Panc1 (cell line): ENCODE results near the gene C15orf39. TPM values are rescaled to one million over a fixed set of nuclear protein-coding genes. Genes with fewer than 3 reads are reported as not detected.

Source experiments
- ATAC-seq: fragments of 200-7000 bp; cut with Tn5 transposase; 2 replicates; pipeline ENCODE4 v1.9.1; 2020; ENCODE audit warnings: mild to moderate bottlenecking, moderate library complexity
- BruUV-seq: library from RNA; stranded (reverse); fragments of 400-500 nt; replicated peaks from 2 replicates; lab custom pipeline; 2021; lab: Mats Ljungman, UMichigan
- CTCF ChIA-PET: fragments of 300-600 bp; sonication (Branson Sonifier 250); formaldehyde crosslinking; loops from one replicate; lab custom pipeline; 2022; ENCODE audit warnings: antibody characterized with exemption; lab: Charles Lee
- POLR2A ChIA-PET: fragments of 300-600 bp; sonication (Branson Sonifier 250); formaldehyde crosslinking; loops from one replicate; lab custom pipeline; 2022; ENCODE audit warnings: antibody characterized with exemption; lab: Charles Lee
- DNase-seq: peaks from one replicate; pipeline ENCODE4 v3.0.0-alpha.2; 2010; ENCODE audit warnings: low read depth, low spot score
- H3K27ac ChIP-seq: 2 replicates; pipeline ENCODE4 v1.5.1; 2011; ENCODE audit warnings: mild to moderate bottlenecking, low read length, inconsistent platforms
- H3K27me3 ChIP-seq: fragments of 200-500 bp; sonication (Bioruptor generic); 2 replicates; pipeline ENCODE4 v1.6.0; 2014; ENCODE audit warnings: low read length, inconsistent platforms; ENCODE audit not compliant: control insufficient read depth, insufficient read depth
- H3K36me3 ChIP-seq: fragments of 200-500 bp; sonication (Bioruptor generic); 2 replicates; pipeline ENCODE4 v1.5.1; 2014; ENCODE audit warnings: inconsistent platforms, mild to moderate bottlenecking, low read length, moderate library complexity; ENCODE audit not compliant: control insufficient read depth, insufficient read depth
- H3K4me1 ChIP-seq: 2 replicates; pipeline ENCODE4 v1.5.1; 2011; ENCODE audit warnings: inconsistent platforms, mild to moderate bottlenecking, low read length, moderate library complexity; ENCODE audit not compliant: control insufficient read depth, insufficient read depth
- H3K4me3 ChIP-seq, 2 experiments: 2 replicates each; pipeline ENCODE4 v1.5.1; 2011 to 2012; ENCODE audit warnings: low read depth in 2 of 2, low read length in 2 of 2, mild to moderate bottlenecking in 2 of 2, inconsistent platforms in 1 of 2, moderate library complexity in 1 of 2
- H3K9me3 ChIP-seq: fragments of 200-500 bp; sonication (Bioruptor generic); 2 replicates; pipeline ENCODE4 v1.5.1; 2014; ENCODE audit warnings: low read depth, mild to moderate bottlenecking, inconsistent platforms, low read length, moderate library complexity; ENCODE audit not compliant: control insufficient read depth, insufficient read depth
- CTCF ChIP-seq: fragments of 450-650 bp; IDR thresholded peaks from 2 replicates; pipeline ENCODE4 v1.5.1; 2017; ENCODE audit warnings: mild to moderate bottlenecking
- POLR2AphosphoS5 ChIP-seq: IDR thresholded peaks from 2 replicates; pipeline ENCODE4 v1.6.1; 2012; ENCODE audit warnings: mild to moderate bottlenecking, low read depth, low read length, moderate library complexity
- REST ChIP-seq, 2 experiments: IDR thresholded peaks; 2 replicates each; pipeline ENCODE4 v1.6.1; 2011 to 2012; ENCODE audit warnings: low read depth in 2 of 2, control low read depth in 1 of 2, low read length in 1 of 2, mild to moderate bottlenecking in 1 of 2, moderate library complexity in 1 of 2; ENCODE audit not compliant: insufficient read depth in 1 of 2
- SIN3A ChIP-seq: IDR thresholded peaks from 2 replicates; pipeline ENCODE4 v1.6.1; 2012; ENCODE audit warnings: low read depth, mild to moderate bottlenecking, low read length, moderate library complexity, borderline replicate concordance; ENCODE audit not compliant: insufficient read depth
- TCF7L2 ChIP-seq: IDR thresholded peaks from 2 replicates; pipeline ENCODE4 v1.6.1; 2011; ENCODE audit warnings: mild to moderate bottlenecking, low read depth, low read length, inconsistent platforms
- in situ Hi-C: cut with HindIII; loops from 2 replicates; pipeline ENCODE4 v1.10.0; 2016; ENCODE audit warnings: low sequenced_read_pairs, low pct_unique_long_range_greater_than_20kb
- intact Hi-C: fragments of 100-400 bp; cut with micrococcal nuclease; formaldehyde crosslinking; loops from one replicate; pipeline ENCODE4 v1.10.0; 2022; ENCODE audit not compliant: unreplicated experiment
- total RNA-seq: library from RNA; stranded (reverse); gene quantifications from one replicate; pipeline ENCODE4 v1.2.1, GENCODE V29; 2021; ENCODE audit not compliant: unreplicated experiment

C15orf39 gene
- total RNA-seq, 1 experiment from 2014 or later, result 17.6 TPM

GRCh38 chr15:75174102-75174501 is 27.6 kb upstream of the C15orf39 start:
- no peaks in the 10 kb centered on the region for H3K27me3 ChIP-seq
- intact Hi-C loops (no loop called here), in situ Hi-C loops (no loop called here)
- DNase-seq (no peak), ATAC-seq (no peak)
- peaks cover 8% of the 10 kb centered on the region for H3K4me1 ChIP-seq
- H3K9me3 ChIP-seq, result no peaks in the 10 kb centered on the region
- ChIA-PET POLR2A (no interaction called here), CTCF (interaction anchor here (0.6 kb wide), 1 partner anchor 236 kb away, joined by 4 read pairs; the partner anchor contains the start of gene COX5A)
- BruUV-seq, result no TSS peak
- no peak for TF ChIP-seq SIN3A
- TF ChIP-seq TCF7L2, result no peak
- TF ChIP-seq REST (IDR thresholded peaks at IDR 0.05; ENCODE audit: insufficient read depth in 1 of 2, low read depth in 2 of 2, low read length in 1 of 2), result no peak
- no peak for TF ChIP-seq POLR2AphosphoS5
- TF ChIP-seq CTCF, result no peak
- no peaks in the 10 kb centered on the region for H3K36me3 ChIP-seq
- H3K4me3 ChIP-seq, result no peak overlapping the region
- H3K27ac ChIP-seq, result no peak overlapping the region

GRCh38 chr15:75174729-75175128 is 27.0 kb upstream of the C15orf39 start:
- Histone ChIP-seq H3K27me3 (no peaks in the 10 kb centered on the region), H3K4me3 (no peak overlapping the region), H3K4me1 (peaks cover 11% of the 10 kb centered on the region), H3K36me3 (no peaks in the 10 kb centered on the region), H3K27ac (no peak overlapping the region), H3K9me3 (no peaks in the 10 kb centered on the region)
- ATAC-seq (no peak), DNase-seq (no peak)
- ChIA-PET POLR2A (interaction anchor here (0.6 kb wide), 2 partner anchors 159 to 248 kb away, joined by 4 to 11 read pairs; no protein-coding TSS in a partner anchor), CTCF (interaction anchor here (0.6 kb wide), 1 partner anchor 237 kb away, joined by 4 read pairs; the partner anchor contains the start of gene COX5A)
- intact Hi-C loops, result no loop called here
- in situ Hi-C loops, result no loop called here
- BruUV-seq, result no TSS peak
- TF ChIP-seq REST (IDR thresholded peaks at IDR 0.05; ENCODE audit: insufficient read depth in 1 of 2, low read depth in 2 of 2, low read length in 1 of 2) (no peak), POLR2AphosphoS5 (no peak), CTCF (no peak), SIN3A (no peak), TCF7L2 (no peak)
